ENCODE data around the gene PPDPF. TPM values are rescaled to one million over a fixed set of nuclear protein-coding genes. Genes with fewer than 3 reads are reported as not detected.

The PPDPF gene
- total and polyA plus RNA-seq, 8 donors, result 155 to 662 (median 277) TPM

- intact Hi-C loops (cut with DNase I), result no loop called here
- Histone ChIP-seq H3K36me3 (no peaks in the 10 kb centered on the region), H3K27ac (no peak overlapping the region), H3K4me1 (peaks cover 4 to 30% of the 10 kb centered on the region in 2 donors), H3K9me3 (no peaks in the 10 kb centered on the region), H3K4me3 (peak overlapping the region; percentile 11 to 20), H3K27me3 (peaks cover 31 to 100% of the 10 kb centered on the region in 2 donors)
- ATAC-seq (no peak), DNase-seq (peak in 1 of 4 donors; percentile 70)
- no peak for TF ChIP-seq CTCF (IDR thresholded peaks at IDR 0.05)
Measured at GRCh38 chr20:63499338-63499969, 21.1 kb upstream of the PPDPF start.

GRCh38 chr20:63500151-63500901, 20.2 kb upstream of the PPDPF start:
- intact Hi-C loops (cut with DNase I), result no loop called here
- H3K27ac ChIP-seq, result no peak overlapping the region
- ATAC-seq (no peak), DNase-seq (peak in 1 of 4 donors; percentile 70)
- TF ChIP-seq CTCF (IDR thresholded peaks at IDR 0.05), result no peak
- peaks cover 31 to 99% of the 10 kb centered on the region in 2 donors for H3K27me3 ChIP-seq
- no peaks in the 10 kb centered on the region for H3K36me3 ChIP-seq
- no peak overlapping the region for H3K4me3 ChIP-seq
- H3K9me3 ChIP-seq, result peaks cover 0 to 5% of the 10 kb centered on the region in 2 donors
- H3K4me1 ChIP-seq, result peaks cover 4 to 30% of the 10 kb centered on the region in 2 donors

GRCh38 chr20:63500902-63501817, 19.4 kb upstream of the PPDPF start:
- intact Hi-C loops (cut with DNase I), result no loop called here
- peaks cover 0 to 10% of the 10 kb centered on the region in 2 donors for H3K9me3 ChIP-seq
- H3K4me1 ChIP-seq, result peaks cover 2 to 27% of the 10 kb centered on the region in 2 donors
- no peak overlapping the region for H3K4me3 ChIP-seq
- no peaks in the 10 kb centered on the region for H3K36me3 ChIP-seq
- DNase-seq (peak in 1 of 4 donors; percentile 47), ATAC-seq (no peak)
- no peak overlapping the region for H3K27ac ChIP-seq
- TF ChIP-seq CTCF (IDR thresholded peaks at IDR 0.05), result no peak
- H3K27me3 ChIP-seq, result peaks cover 31 to 99% of the 10 kb centered on the region in 2 donors

GRCh38 chr20:63501818-63502670, 18.5 kb upstream of the PPDPF start:
- no peak for ATAC-seq
- no peaks in the 10 kb centered on the region for H3K36me3 ChIP-seq
- intact Hi-C loops (cut with DNase I), result no loop called here
- no peak overlapping the region for H3K4me3 ChIP-seq
- peaks cover 0 to 10% of the 10 kb centered on the region in 2 donors for H3K9me3 ChIP-seq
- DNase-seq, result no peak
- no peak for TF ChIP-seq CTCF (IDR thresholded peaks at IDR 0.05)
- no peak overlapping the region for H3K27ac ChIP-seq
- peaks cover 0 to 20% of the 10 kb centered on the region in 2 donors for H3K4me1 ChIP-seq
- H3K27me3 ChIP-seq, result peaks cover 31 to 98% of the 10 kb centered on the region in 2 donors
